GM23338 (cell line): ENCODE measurements around the gene HCAR1. TPM values are rescaled to one million over a fixed set of nuclear protein-coding genes. Genes with fewer than 3 reads are reported as not detected.

ENCODE experiments used
- ATAC-seq: fragments of 200-7000 bp; cut with Tn5 transposase; 3 replicates; pipeline ENCODE4 v1.9.1; 2020
- DNase-seq: peaks from one replicate; pipeline ENCODE4 v3.0.0-alpha.2; 2015; ENCODE audit warnings: low spot score
- H2AFZ ChIP-seq: fragments of 200-600 bp; sonication (generic); 2 replicates; pipeline ENCODE4 v1.8.0; 2016; ENCODE audit warnings: antibody characterized with exemption, mild to moderate bottlenecking, moderate library complexity
- H3F3A ChIP-seq: fragments of 200-600 bp; sonication (generic); replicated peaks from 2 replicates; pipeline ENCODE4 v1.8.0; 2017; ENCODE audit warnings: antibody characterized with exemption, mixed run types, low read depth
- H3K27ac ChIP-seq: fragments of 200-600 bp; sonication (generic); 2 replicates; pipeline ENCODE4 v1.6.1; 2016; ENCODE audit warnings: low read depth
- H3K27me3 ChIP-seq: fragments of 200-600 bp; sonication (generic); 2 replicates; pipeline ENCODE4 v1.8.0; 2016; ENCODE audit warnings: mild to moderate bottlenecking, mixed run types, moderate library complexity; ENCODE audit not compliant: insufficient read depth
- H3K36me3 ChIP-seq: fragments of 200-600 bp; sonication (generic); 2 replicates; pipeline ENCODE4 v1.8.0; 2016; ENCODE audit warnings: mild to moderate bottlenecking; ENCODE audit not compliant: insufficient read depth
- H3K4me1 ChIP-seq: fragments of 200-600 bp; sonication (generic); 2 replicates; pipeline ENCODE4 v1.8.0; 2016; ENCODE audit warnings: mild to moderate bottlenecking, moderate library complexity; ENCODE audit not compliant: insufficient read depth
- H3K4me2 ChIP-seq: fragments of 200-600 bp; sonication (generic); 2 replicates; pipeline ENCODE4 v1.7.1; 2017; ENCODE audit warnings: mixed run types
- H3K4me3 ChIP-seq: fragments of 200-600 bp; sonication (generic); 2 replicates; pipeline ENCODE4 v1.6.1; 2016; ENCODE audit warnings: mixed run types
- H3K79me2 ChIP-seq: fragments of 200-600 bp; sonication (generic); replicated peaks from 2 replicates; pipeline ENCODE4 v1.8.0; 2017; ENCODE audit warnings: mild to moderate bottlenecking; ENCODE audit not compliant: insufficient read depth
- H3K9me2 ChIP-seq: fragments of 200-600 bp; sonication (generic); 2 replicates; pipeline ENCODE4 v1.8.0; 2017; ENCODE audit not compliant: insufficient read depth
- H4K20me1 ChIP-seq: fragments of 200-600 bp; sonication (generic); replicated peaks from 2 replicates; pipeline ENCODE4 v1.8.0; 2017; ENCODE audit warnings: mild to moderate bottlenecking; ENCODE audit not compliant: insufficient read depth
- H3K27ac Mint-ChIP-seq: 2 replicates; pipeline ENCODE4 v1.8.0; 2020; ENCODE audit warnings: inconsistent platforms, mild to moderate bottlenecking, moderate library complexity, mixed read lengths
- H3K27me3 Mint-ChIP-seq: 3 replicates; pipeline ENCODE4 v1.8.0; 2022; ENCODE audit warnings: low read depth, mild to moderate bottlenecking, moderate library complexity, mixed read lengths, inconsistent platforms; ENCODE audit not compliant: insufficient read depth, poor library complexity
- H3K36me3 Mint-ChIP-seq: 3 replicates; pipeline ENCODE4 v1.8.0; 2021; ENCODE audit warnings: low read depth, mild to moderate bottlenecking, inconsistent platforms, moderate library complexity, mixed read lengths
- H3K4me1 Mint-ChIP-seq: 3 replicates; pipeline ENCODE4 v1.8.0; 2020; ENCODE audit warnings: mild to moderate bottlenecking, inconsistent platforms, mixed read lengths
- H3K4me3 Mint-ChIP-seq: 3 replicates; pipeline ENCODE4 v1.8.0; 2021; ENCODE audit warnings: moderate library complexity, mild to moderate bottlenecking, inconsistent platforms, mixed read lengths
- H3K9me3 Mint-ChIP-seq: 3 replicates; pipeline ENCODE4 v1.8.0; 2020; ENCODE audit warnings: moderate library complexity, mild to moderate bottlenecking, inconsistent platforms, mixed read lengths
- CREB1 ChIP-seq: fragments of 250-450 bp; sonication (Bioruptor Pico); IDR thresholded peaks from 2 replicates; pipeline ENCODE4 v1.5.0; 2020; ENCODE audit warnings: low read depth, mild to moderate bottlenecking, moderate library complexity
- EZH2 ChIP-seq: fragments of 200-600 bp; sonication (generic); IDR thresholded peaks from one replicate; pipeline ENCODE4 v1.8.0; 2017; ENCODE audit warnings: antibody characterized with exemption, mild to moderate bottlenecking, low read depth; ENCODE audit not compliant: unreplicated experiment
- EZH2phosphoT487 ChIP-seq: fragments of 200-600 bp; sonication (generic); IDR thresholded peaks from one replicate; pipeline ENCODE4 v1.8.1; 2018; ENCODE audit warnings: antibody characterized with exemption; ENCODE audit not compliant: unreplicated experiment
- JUNB ChIP-seq: IDR thresholded peaks from one replicate; pipeline ENCODE4 v1.6.1; 2016; ENCODE audit warnings: antibody characterized with exemption; ENCODE audit not compliant: unreplicated experiment
- POLR2AphosphoS5 ChIP-seq: IDR thresholded peaks from 2 replicates; pipeline ENCODE4 v1.6.1; 2016; ENCODE audit warnings: antibody characterized with exemption, low read depth
- STAT1 ChIP-seq: IDR thresholded peaks from one replicate; pipeline ENCODE4 v1.6.1; 2016; ENCODE audit warnings: antibody characterized with exemption; ENCODE audit not compliant: unreplicated experiment
- ZNF114 ChIP-seq: fragments of 250-450 bp; sonication (Bioruptor Pico); IDR thresholded peaks from 2 replicates; pipeline ENCODE4 v1.5.0; 2020; ENCODE audit warnings: mild to moderate bottlenecking, moderate library complexity
- ZNF462 ChIP-seq: fragments of 250-450 bp; sonication (Bioruptor Pico); IDR thresholded peaks from 2 replicates; pipeline ENCODE4 v1.5.0; 2020; ENCODE audit warnings: mild to moderate bottlenecking, moderate library complexity
- long read RNA-seq: library from polyadenylated mRNA; unstranded; transcript quantifications from one replicate; pipeline ENCODE4 v2.0.0, GENCODE V29; 2020; ENCODE audit not compliant: unreplicated experiment
- polyA plus RNA-seq: library from polyadenylated mRNA; unstranded; fragments of >200 nt; fragmentation: Nextera tagmentation; extraction: Ambion mirVana; gene quantifications from 2 replicates; pipeline ENCODE4 v1.2.1, GENCODE V29; 2016
- total RNA-seq: library from RNA; depleted of rRNA; stranded (reverse); fragments of >200 nt; shearing (Covaris generic); gene quantifications from 2 replicates; pipeline ENCODE4 v1.2.3, GENCODE V29; 2014; rRNA removed
- TF ChIP-seq, protein P1 (sequence below): IDR thresholded peaks from 2 replicates; pipeline ENCODE4 v1.6.1; 2016; ENCODE audit warnings: antibody characterized with exemption
- TF ChIP-seq, protein P2 (sequence below), 2 experiments: fragments of 200-600 bp in 1 of 2; sonication (generic) in 1 of 2; conservative IDR thresholded peaks; 2 replicates each; pipeline versions ENCODE4 v1.5.1 to v1.6.1; 2016 to 2017; ENCODE audit warnings: antibody characterized with exemption in 2 of 2, low read depth in 2 of 2, mild to moderate bottlenecking in 2 of 2, moderate library complexity in 1 of 2

The HCAR1 gene
- total RNA-seq (0.17 TPM in 1 of 2 replicates, not detected in the other), polyA plus RNA-seq (0.07 TPM in 1 of 2 replicates, not detected in the other)
- long read RNA-seq, result 0 reads

DNA sequence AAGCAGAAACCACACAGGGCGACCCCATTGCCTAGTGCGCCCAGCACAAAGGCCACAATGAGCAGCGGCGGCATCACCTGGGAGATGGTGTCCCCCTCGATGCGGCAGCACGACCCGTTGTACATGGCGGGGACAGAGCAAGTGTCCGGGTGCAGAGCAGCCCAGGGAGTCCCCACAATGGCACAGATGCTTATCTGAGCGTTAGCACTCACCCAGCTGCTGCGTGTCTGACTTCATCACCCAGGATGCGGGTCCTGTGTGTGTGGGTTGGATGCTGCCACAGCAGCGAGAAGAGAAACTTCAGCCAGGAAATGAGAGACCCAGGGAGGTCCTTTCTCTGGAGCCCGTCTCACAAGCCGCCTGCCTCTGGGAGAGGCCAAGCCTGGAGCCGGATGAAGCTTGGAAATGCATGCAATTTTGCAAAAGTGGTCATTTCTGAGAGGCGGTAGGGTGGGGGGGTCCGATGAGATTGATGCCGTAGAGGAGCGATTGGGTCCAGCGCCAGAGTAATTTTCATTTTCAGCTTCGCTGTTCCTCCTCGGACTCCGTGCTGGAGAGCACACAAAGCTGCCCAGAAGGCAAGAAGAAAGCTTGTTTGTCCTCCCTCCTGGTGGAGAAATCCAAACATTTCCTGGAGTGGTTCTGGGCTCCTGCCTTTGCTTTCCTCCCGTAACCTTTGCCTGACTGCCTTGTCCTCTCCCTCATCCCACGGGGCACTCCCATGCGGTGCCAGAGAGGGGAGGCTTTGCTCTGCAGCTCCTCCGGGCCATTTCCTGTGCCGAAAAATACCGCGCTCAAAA lies at the start of gene HCAR1:
TSS of gene HCAR1 (minus strand) at position 630 of the 800 bp plus-strand sequence. CDS start at position 125, 505 bp downstream.
- no peak within 1 kb of the TSS for H3K27ac ChIP-seq
- no peaks in the 10 kb centered on the region for H3K79me2 ChIP-seq
- H4K20me1 ChIP-seq, result no peaks in the 10 kb centered on the region
- Mint-ChIP-seq H3K4me3 (no peak within 1 kb of the TSS), H3K27me3 (peaks cover 2% of the 10 kb centered on the region), H3K27ac (no peak within 1 kb of the TSS), H3K4me1 (peaks cover 14% of the 10 kb centered on the region), H3K36me3 (no peaks in the 10 kb centered on the region), H3K9me3 (no peaks in the 10 kb centered on the region; the same call in 2 of the 3 replicates)
- H3K27me3 ChIP-seq, result no peaks in the 10 kb centered on the region
- no peak within 1 kb of the TSS for H3K4me2 ChIP-seq
- H3F3A ChIP-seq, result no peaks in the 10 kb centered on the region
- no peak for DNase-seq
- H3K36me3 ChIP-seq, result no peaks in the 10 kb centered on the region
- TF ChIP-seq JUNB (no peak), EZH2 (no peak), ZNF114 (CRISPR knock-in tag) (no peak), STAT1 (no peak), ZNF462 (no peak), POLR2AphosphoS5 (no peak), EZH2phosphoT487 (no peak), CREB1 (CRISPR knock-in tag) (no peak)
- TF ChIP-seq, protein P1, sequence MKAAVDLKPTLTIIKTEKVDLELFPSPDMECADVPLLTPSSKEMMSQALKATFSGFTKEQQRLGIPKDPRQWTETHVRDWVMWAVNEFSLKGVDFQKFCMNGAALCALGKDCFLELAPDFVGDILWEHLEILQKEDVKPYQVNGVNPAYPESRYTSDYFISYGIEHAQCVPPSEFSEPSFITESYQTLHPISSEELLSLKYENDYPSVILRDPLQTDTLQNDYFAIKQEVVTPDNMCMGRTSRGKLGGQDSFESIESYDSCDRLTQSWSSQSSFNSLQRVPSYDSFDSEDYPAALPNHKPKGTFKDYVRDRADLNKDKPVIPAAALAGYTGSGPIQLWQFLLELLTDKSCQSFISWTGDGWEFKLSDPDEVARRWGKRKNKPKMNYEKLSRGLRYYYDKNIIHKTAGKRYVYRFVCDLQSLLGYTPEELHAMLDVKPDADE, result no peak
- TF ChIP-seq, protein P2, sequence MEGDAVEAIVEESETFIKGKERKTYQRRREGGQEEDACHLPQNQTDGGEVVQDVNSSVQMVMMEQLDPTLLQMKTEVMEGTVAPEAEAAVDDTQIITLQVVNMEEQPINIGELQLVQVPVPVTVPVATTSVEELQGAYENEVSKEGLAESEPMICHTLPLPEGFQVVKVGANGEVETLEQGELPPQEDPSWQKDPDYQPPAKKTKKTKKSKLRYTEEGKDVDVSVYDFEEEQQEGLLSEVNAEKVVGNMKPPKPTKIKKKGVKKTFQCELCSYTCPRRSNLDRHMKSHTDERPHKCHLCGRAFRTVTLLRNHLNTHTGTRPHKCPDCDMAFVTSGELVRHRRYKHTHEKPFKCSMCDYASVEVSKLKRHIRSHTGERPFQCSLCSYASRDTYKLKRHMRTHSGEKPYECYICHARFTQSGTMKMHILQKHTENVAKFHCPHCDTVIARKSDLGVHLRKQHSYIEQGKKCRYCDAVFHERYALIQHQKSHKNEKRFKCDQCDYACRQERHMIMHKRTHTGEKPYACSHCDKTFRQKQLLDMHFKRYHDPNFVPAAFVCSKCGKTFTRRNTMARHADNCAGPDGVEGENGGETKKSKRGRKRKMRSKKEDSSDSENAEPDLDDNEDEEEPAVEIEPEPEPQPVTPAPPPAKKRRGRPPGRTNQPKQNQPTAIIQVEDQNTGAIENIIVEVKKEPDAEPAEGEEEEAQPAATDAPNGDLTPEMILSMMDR (conservative IDR thresholded peaks at IDR 0.05; ENCODE audit: low read depth in 2 of 2), result no peak
- H3K4me3 ChIP-seq, result no peak within 1 kb of the TSS
- ATAC-seq, result peak; percentile 71
- H3K4me1 ChIP-seq, result no peaks in the 10 kb centered on the region
- no peaks in the 10 kb centered on the region for H3K9me2 ChIP-seq
- H2AFZ ChIP-seq, result peak within 1 kb of the TSS; percentile 94
